ENCODE data around the gene GEMIN5. TPM values are rescaled to one million over a fixed set of nuclear protein-coding genes. Genes with fewer than 3 reads are reported as not detected.
"Not testable (repeated sequence)": the region's sequence is repeated elsewhere in the genome, so short reads cannot be mapped to it uniquely, and the experiment has no call there.

The GEMIN5 gene
- total and polyA plus RNA-seq, 12 donors: 4.1 to 18.5 (median 15.6) TPM

- Histone ChIP-seq H3K27me3 (no peaks in the 10 kb centered on the region), H3K4me1 (peaks cover 0 to 3% (median 0%) of the 10 kb centered on the region in 9 donors), H3K4me3 (no peak overlapping the region), H3K9me3 (peaks cover 0 to 5% (median 0%) of the 10 kb centered on the region in 11 donors), H3K27ac (no peak overlapping the region), H3K36me3 (peaks cover 0 to 4% (median 0%) of the 10 kb centered on the region in 9 donors)
- intact Hi-C loops (cut with DNase I): loop anchor here in 3 of 10 donors (10.0 kb wide), 1 partner anchor 157 kb away; no protein-coding TSS in a partner anchor
- no peak for ATAC-seq
- no peak for TF ChIP-seq CTCF (IDR thresholded peaks at IDR 0.05)
- 79 to 81% methylated on average over 1 of the region's 1 CpG for WGBS, 2 donors
- DNase-seq: no peak
Measured at GRCh38 chr5:154977409-154977808, 39.4 kb upstream of the GEMIN5 start.

GRCh38 chr5:154976082-154976481 lies 38.1 kb upstream of the GEMIN5 start:
- ATAC-seq, H3K4me3 ChIP-seq, H3K9me3 ChIP-seq, H3K4me1 ChIP-seq, H3K36me3 ChIP-seq, H3K27me3 ChIP-seq, DNase-seq, H3K27ac ChIP-seq: not testable (repeated sequence)
- intact Hi-C loops (cut with DNase I): loop anchor here in 3 of 10 donors (10.0 kb wide), 1 partner anchor 159 kb away; no protein-coding TSS in a partner anchor
- 89 to 97% methylated on average over 9 of the region's 9 CpGs for WGBS, 2 donors

GRCh38 chr5:154972476-154973080 lies 34.6 kb upstream of the GEMIN5 start:
- intact Hi-C loops (cut with DNase I): loop anchor here in 8 of 10 donors (2.0 to 10.0 kb wide), 6 partner anchors 122 to 756 kb away; no protein-coding TSS in a partner anchor
- Histone ChIP-seq H3K27me3 (no peaks in the 10 kb centered on the region), H3K4me1 (peaks cover 0 to 12% (median 0%) of the 10 kb centered on the region in 9 donors), H3K27ac (no peak overlapping the region), H3K9me3 (peaks cover 0 to 5% (median 0%) of the 10 kb centered on the region in 11 donors), H3K4me3 (no peak overlapping the region), H3K36me3 (peaks cover 0 to 23% (median 3%) of the 10 kb centered on the region in 9 donors)
- peak in 5 of 8 donors; percentile 51 to 76 (median 74) for ATAC-seq
- WGBS, 2 donors: 65 to 68% methylated on average over 2 of the region's 2 CpGs
- peak; percentile 38 to 74 (median 63) for TF ChIP-seq CTCF (IDR thresholded peaks at IDR 0.05)
- DNase-seq: peak in 1 of 2 donors; percentile 24

GRCh38 chr5:154971501-154971900 lies 33.5 kb upstream of the GEMIN5 start:
- H3K36me3 ChIP-seq: peaks cover 0 to 34% (median 8%) of the 10 kb centered on the region in 9 donors
- no peak overlapping the region for H3K4me3 ChIP-seq
- ATAC-seq (no peak), DNase-seq (no peak)
- H3K27ac ChIP-seq: no peak overlapping the region
- H3K27me3 ChIP-seq: no peaks in the 10 kb centered on the region
- intact Hi-C loops (cut with DNase I): loop anchor here in 8 of 10 donors (5.0 to 10.0 kb wide), 4 partner anchors 163 to 756 kb away; no protein-coding TSS in a partner anchor
- H3K4me1 ChIP-seq: peaks cover 0 to 23% (median 5%) of the 10 kb centered on the region in 9 donors
- TF ChIP-seq CTCF (IDR thresholded peaks at IDR 0.05): no peak
- peaks cover 0 to 5% (median 0%) of the 10 kb centered on the region in 11 donors for H3K9me3 ChIP-seq
- WGBS, 2 donors: 72 to 76% methylated on average over 2 of the region's 2 CpGs

- Histone ChIP-seq H3K27ac (no peak overlapping the region), H3K4me1 (peaks cover 0 to 28% (median 8%) of the 10 kb centered on the region in 9 donors), H3K27me3 (no peaks in the 10 kb centered on the region), H3K4me3 (no peak overlapping the region), H3K9me3 (peaks cover 0 to 1% (median 0%) of the 10 kb centered on the region in 11 donors), H3K36me3 (peaks cover 0 to 41% (median 8%) of the 10 kb centered on the region in 9 donors)
- TF ChIP-seq CTCF (IDR thresholded peaks at IDR 0.05): no peak
- DNase-seq (no peak), ATAC-seq (no peak)
- intact Hi-C loops (cut with DNase I): loop anchor here in 8 of 10 donors (5.0 to 10.0 kb wide), 4 partner anchors 164 to 757 kb away; no protein-coding TSS in a partner anchor
Measured at GRCh38 chr5:154970759-154971158, 32.7 kb upstream of the GEMIN5 start.

Measured in heart right ventricle (tissue), 16 donors.